HEK293 (cell line): ENCODE measurements around the gene TMEM236.

Experiments used
- CTCF ChIA-PET: fragments of 350-600 bp; formaldehyde crosslinking; extraction: SDS; loops from one replicate; lab custom pipeline; 2021; ENCODE audit warnings: antibody characterized with exemption; lab: Yijun Ruan, JAX
- POLR2A ChIA-PET: fragments of 300-600 bp; formaldehyde crosslinking; extraction: SDS; loops from one replicate; lab custom pipeline; 2020; ENCODE audit warnings: antibody characterized with exemption, inconsistent platforms; lab: Yijun Ruan, JAX
- H3K27ac ChIP-seq: fragments of 200-500 bp; sonication (Bioruptor generic); 2 replicates; pipeline ENCODE4 v1.5.1; 2014; ENCODE audit warnings: low read depth, low read length, control low read depth, inconsistent platforms; ENCODE audit errors: extremely low read depth
- H3K36me3 ChIP-seq, 2 experiments: fragments of 200-500 bp in 1 of 2; sonication (Bioruptor generic) in 1 of 2; 1 replicate in 1 of 2; 2 replicates in 1 of 2; pipeline ENCODE4 v1.5.1; 2014 to 2017; ENCODE audit warnings: inconsistent platforms in 2 of 2, low read length in 2 of 2; ENCODE audit not compliant: control insufficient read depth in 2 of 2, insufficient read depth in 1 of 2
- H3K4me1 ChIP-seq: fragments of 200-500 bp; sonication (Bioruptor generic); 2 replicates; pipeline ENCODE4 v1.5.1; 2014; ENCODE audit warnings: mild to moderate bottlenecking, low read length, inconsistent platforms; ENCODE audit not compliant: control insufficient read depth, insufficient read depth
- H3K4me3 ChIP-seq: 2 replicates; pipeline ENCODE4 v1.5.1; 2011; ENCODE audit warnings: low read depth, mild to moderate bottlenecking, control low read depth, low read length, moderate library complexity
- H3K9me3 ChIP-seq: fragments of 200-500 bp; sonication (Bioruptor generic); 2 replicates; pipeline ENCODE4 v1.5.1; 2014; ENCODE audit warnings: low read depth, low read length, inconsistent platforms; ENCODE audit not compliant: control insufficient read depth, insufficient read depth
- KLF1 ChIP-seq: fragments of 450-650 bp; formaldehyde crosslinking; IDR thresholded peaks from 2 replicates; pipeline ENCODE4 v1.5.1; 2016; ENCODE audit warnings: missing biosample characterization, missing genetic modification characterization
- KLF16 ChIP-seq: fragments of 450-650 bp; formaldehyde crosslinking; IDR thresholded peaks from 2 replicates; pipeline ENCODE4 v1.5.1; 2017; ENCODE audit warnings: missing biosample characterization, missing genetic modification characterization
- PATZ1 ChIP-seq: fragments of 450-650 bp; formaldehyde crosslinking; IDR thresholded peaks from 2 replicates; pipeline ENCODE4 v1.5.1; 2016; ENCODE audit warnings: missing biosample characterization, missing genetic modification characterization
- SETDB1 ChIP-seq: IDR thresholded peaks from one replicate; pipeline ENCODE4 v1.6.1; 2017; ENCODE audit warnings: mild to moderate bottlenecking, low read length, moderate library complexity, mixed read lengths; ENCODE audit not compliant: insufficient read length
- SP2 ChIP-seq: fragments of 450-650 bp; formaldehyde crosslinking; IDR thresholded peaks from 2 replicates; pipeline ENCODE4 v1.5.1; 2016; ENCODE audit warnings: missing biosample characterization, missing genetic modification characterization
- ZBTB10 ChIP-seq: fragments of 450-650 bp; formaldehyde crosslinking; IDR thresholded peaks from 2 replicates; pipeline ENCODE4 v1.5.1; 2016; ENCODE audit warnings: missing biosample characterization, missing genetic modification characterization
- ZFP41 ChIP-seq: fragments of 450-650 bp; formaldehyde crosslinking; IDR thresholded peaks from 2 replicates; pipeline ENCODE4 v1.5.1; 2016; ENCODE audit warnings: missing biosample characterization, missing genetic modification characterization, borderline replicate concordance
- ZIC2 ChIP-seq: fragments of 450-650 bp; formaldehyde crosslinking; IDR thresholded peaks from 2 replicates; pipeline ENCODE4 v1.5.1; 2016; ENCODE audit warnings: missing biosample characterization, missing genetic modification characterization
- ZNF112 ChIP-seq: fragments of 450-650 bp; formaldehyde crosslinking; IDR thresholded peaks from 2 replicates; pipeline ENCODE4 v1.5.0; 2017; ENCODE audit warnings: missing biosample characterization, missing genetic modification characterization
- ZNF121 ChIP-seq: fragments of 450-650 bp; formaldehyde crosslinking; IDR thresholded peaks from 2 replicates; pipeline ENCODE4 v1.5.1; 2016; ENCODE audit warnings: missing biosample characterization, missing genetic modification characterization
- ZNF223 ChIP-seq: fragments of 450-650 bp; formaldehyde crosslinking; IDR thresholded peaks from 2 replicates; pipeline ENCODE4 v1.5.1; 2016; ENCODE audit warnings: missing biosample characterization, missing genetic modification characterization
- ZNF266 ChIP-seq: fragments of 450-650 bp; formaldehyde crosslinking; IDR thresholded peaks from 2 replicates; pipeline ENCODE4 v1.5.1; 2016; ENCODE audit warnings: missing biosample characterization, missing genetic modification characterization, low read depth
- ZNF501 ChIP-seq: fragments of 450-650 bp; formaldehyde crosslinking; IDR thresholded peaks from 2 replicates; pipeline ENCODE4 v1.5.1; 2016; ENCODE audit warnings: missing biosample characterization, missing genetic modification characterization
- ZNF529 ChIP-seq: fragments of 450-650 bp; formaldehyde crosslinking; IDR thresholded peaks from 2 replicates; pipeline ENCODE4 v1.5.1; 2017; ENCODE audit warnings: missing genetic modification characterization, missing biosample characterization; ENCODE audit not compliant: insufficient replicate concordance
- ZNF549 ChIP-seq: fragments of 450-650 bp; IDR thresholded peaks from 2 replicates; pipeline ENCODE4 v1.5.1; 2018; ENCODE audit warnings: missing biosample characterization, missing genetic modification characterization, mild to moderate bottlenecking, inconsistent platforms, moderate library complexity
- ZNF596 ChIP-seq: fragments of 450-650 bp; IDR thresholded peaks from 2 replicates; pipeline ENCODE4 v1.5.0; 2018; ENCODE audit warnings: missing biosample characterization, mild to moderate bottlenecking, missing genetic modification characterization, moderate library complexity
- ZNF624 ChIP-seq: fragments of 450-650 bp; formaldehyde crosslinking; IDR thresholded peaks from 2 replicates; pipeline ENCODE4 v1.5.1; 2017; ENCODE audit warnings: missing biosample characterization, missing genetic modification characterization
- ZNF664 ChIP-seq: fragments of 450-650 bp; formaldehyde crosslinking; IDR thresholded peaks from 2 replicates; pipeline ENCODE4 v1.5.1; 2016; ENCODE audit warnings: missing biosample characterization, missing genetic modification characterization
- ZNF776 ChIP-seq: fragments of 450-650 bp; formaldehyde crosslinking; IDR thresholded peaks from 2 replicates; pipeline ENCODE4 v1.5.0; 2017; ENCODE audit warnings: missing biosample characterization, missing genetic modification characterization, borderline replicate concordance
- TF ChIP-seq, protein P1 (sequence below): fragments of 450-650 bp; formaldehyde crosslinking; IDR thresholded peaks from 2 replicates; pipeline ENCODE4 v1.5.1; 2016; ENCODE audit warnings: missing biosample characterization, missing genetic modification characterization, borderline replicate concordance
- TF ChIP-seq, protein P2 (sequence below): fragments of 450-650 bp; formaldehyde crosslinking; IDR thresholded peaks from 2 replicates; pipeline ENCODE4 v1.5.1; 2016; ENCODE audit warnings: missing biosample characterization, missing genetic modification characterization
- TF ChIP-seq, protein P3 (sequence below): fragments of 450-650 bp; formaldehyde crosslinking; IDR thresholded peaks from 2 replicates; pipeline ENCODE4 v1.5.1; 2016; ENCODE audit warnings: missing biosample characterization, missing genetic modification characterization, borderline replicate concordance
- TF ChIP-seq, protein P4 (sequence below): fragments of 450-650 bp; formaldehyde crosslinking; IDR thresholded peaks from 2 replicates; pipeline ENCODE4 v1.5.1; 2016; ENCODE audit warnings: missing biosample characterization, missing genetic modification characterization

TMEM236 gene

DNA sequence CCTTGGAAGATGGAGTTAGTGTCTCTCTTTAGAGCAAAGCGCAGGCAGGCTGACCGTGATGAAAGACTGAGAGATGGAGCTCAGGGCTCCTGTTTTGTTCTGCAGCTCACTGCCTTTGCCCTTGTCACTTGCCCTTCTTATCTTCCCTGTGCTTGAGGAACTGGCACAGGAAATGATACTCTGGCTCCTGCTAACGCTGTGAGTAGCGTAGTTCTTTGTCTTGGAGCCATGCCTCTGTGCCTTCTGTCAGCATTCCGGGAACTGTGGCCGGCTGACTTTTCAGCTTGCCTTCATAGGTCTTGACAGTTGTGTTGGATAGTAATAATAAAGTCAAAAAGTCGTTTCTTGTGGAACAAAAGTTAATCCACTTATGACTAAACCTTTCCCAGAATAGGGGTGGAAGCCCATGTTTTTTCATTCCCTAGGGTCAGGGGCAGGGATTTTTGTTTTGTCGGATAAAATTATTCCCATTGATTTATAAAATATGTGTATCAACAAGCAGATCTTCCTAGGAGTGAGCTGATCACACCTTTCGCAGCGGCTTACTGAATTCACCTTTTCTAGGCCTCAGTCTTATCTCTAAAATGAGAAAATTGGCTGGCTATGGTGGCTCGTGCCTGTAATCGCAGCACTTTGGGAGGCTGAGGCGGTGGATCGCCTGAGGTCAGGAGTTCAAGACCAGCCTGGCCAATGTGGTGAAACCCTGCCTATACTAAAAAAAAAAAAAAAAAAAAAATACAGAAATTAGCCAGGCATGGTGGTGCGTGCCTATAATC, 16.6 kb upstream of the TMEM236 start (continued):
- TF ChIP-seq, protein P1, sequence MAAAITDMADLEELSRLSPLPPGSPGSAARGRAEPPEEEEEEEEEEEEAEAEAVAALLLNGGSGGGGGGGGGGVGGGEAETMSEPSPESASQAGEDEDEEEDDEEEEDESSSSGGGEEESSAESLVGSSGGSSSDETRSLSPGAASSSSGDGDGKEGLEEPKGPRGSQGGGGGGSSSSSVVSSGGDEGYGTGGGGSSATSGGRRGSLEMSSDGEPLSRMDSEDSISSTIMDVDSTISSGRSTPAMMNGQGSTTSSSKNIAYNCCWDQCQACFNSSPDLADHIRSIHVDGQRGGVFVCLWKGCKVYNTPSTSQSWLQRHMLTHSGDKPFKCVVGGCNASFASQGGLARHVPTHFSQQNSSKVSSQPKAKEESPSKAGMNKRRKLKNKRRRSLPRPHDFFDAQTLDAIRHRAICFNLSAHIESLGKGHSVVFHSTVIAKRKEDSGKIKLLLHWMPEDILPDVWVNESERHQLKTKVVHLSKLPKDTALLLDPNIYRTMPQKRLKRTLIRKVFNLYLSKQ (tag by site-specific recombination) = no peak
- TF ChIP-seq, protein P2, sequence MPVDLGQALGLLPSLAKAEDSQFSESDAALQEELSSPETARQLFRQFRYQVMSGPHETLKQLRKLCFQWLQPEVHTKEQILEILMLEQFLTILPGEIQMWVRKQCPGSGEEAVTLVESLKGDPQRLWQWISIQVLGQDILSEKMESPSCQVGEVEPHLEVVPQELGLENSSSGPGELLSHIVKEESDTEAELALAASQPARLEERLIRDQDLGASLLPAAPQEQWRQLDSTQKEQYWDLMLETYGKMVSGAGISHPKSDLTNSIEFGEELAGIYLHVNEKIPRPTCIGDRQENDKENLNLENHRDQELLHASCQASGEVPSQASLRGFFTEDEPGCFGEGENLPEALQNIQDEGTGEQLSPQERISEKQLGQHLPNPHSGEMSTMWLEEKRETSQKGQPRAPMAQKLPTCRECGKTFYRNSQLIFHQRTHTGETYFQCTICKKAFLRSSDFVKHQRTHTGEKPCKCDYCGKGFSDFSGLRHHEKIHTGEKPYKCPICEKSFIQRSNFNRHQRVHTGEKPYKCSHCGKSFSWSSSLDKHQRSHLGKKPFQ (tag by site-specific recombination) = no peak
- TF ChIP-seq KLF1 (tag by site-specific recombination) (no peak), ZNF121 (tag by site-specific recombination) (no peak), SETDB1 (no peak), ZNF529 (tag by site-specific recombination) (no peak), ZNF223 (tag by site-specific recombination) (no peak)
- TF ChIP-seq, protein P3, sequence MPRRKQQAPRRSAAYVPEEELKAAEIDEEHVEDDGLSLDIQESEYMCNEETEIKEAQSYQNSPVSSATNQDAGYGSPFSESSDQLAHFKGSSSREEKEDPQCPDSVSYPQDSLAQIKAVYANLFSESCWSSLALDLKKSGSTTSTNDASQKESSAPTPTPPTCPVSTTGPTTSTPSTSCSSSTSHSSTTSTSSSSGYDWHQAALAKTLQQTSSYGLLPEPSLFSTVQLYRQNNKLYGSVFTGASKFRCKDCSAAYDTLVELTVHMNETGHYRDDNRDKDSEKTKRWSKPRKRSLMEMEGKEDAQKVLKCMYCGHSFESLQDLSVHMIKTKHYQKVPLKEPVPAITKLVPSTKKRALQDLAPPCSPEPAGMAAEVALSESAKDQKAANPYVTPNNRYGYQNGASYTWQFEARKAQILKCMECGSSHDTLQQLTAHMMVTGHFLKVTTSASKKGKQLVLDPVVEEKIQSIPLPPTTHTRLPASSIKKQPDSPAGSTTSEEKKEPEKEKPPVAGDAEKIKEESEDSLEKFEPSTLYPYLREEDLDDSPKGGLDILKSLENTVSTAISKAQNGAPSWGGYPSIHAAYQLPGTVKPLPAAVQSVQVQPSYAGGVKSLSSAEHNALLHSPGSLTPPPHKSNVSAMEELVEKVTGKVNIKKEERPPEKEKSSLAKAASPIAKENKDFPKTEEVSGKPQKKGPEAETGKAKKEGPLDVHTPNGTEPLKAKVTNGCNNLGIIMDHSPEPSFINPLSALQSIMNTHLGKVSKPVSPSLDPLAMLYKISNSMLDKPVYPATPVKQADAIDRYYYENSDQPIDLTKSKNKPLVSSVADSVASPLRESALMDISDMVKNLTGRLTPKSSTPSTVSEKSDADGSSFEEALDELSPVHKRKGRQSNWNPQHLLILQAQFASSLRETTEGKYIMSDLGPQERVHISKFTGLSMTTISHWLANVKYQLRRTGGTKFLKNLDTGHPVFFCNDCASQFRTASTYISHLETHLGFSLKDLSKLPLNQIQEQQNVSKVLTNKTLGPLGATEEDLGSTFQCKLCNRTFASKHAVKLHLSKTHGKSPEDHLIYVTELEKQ = no peak
- TF ChIP-seq, all 188 proteins: peak for 0

DNA sequence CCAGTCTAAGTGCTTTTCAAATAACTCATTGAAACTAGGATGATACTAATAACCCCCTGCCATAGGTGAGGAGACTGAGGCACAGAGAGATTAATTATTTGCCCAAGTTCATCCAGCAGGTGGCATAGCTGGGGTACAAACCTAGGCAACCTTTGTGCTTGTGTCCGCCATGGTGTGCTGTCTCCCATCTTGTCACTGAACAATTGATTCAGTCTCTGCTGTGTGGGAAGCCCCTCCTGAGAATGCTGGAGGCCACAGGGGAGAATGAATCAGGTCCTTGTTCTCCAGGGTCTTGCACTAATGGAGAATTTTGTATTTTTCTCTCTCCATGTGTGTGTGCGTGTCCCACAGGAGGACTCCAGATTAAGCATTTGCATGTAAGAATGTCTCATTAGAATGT, 15.8 kb upstream of the TMEM236 start:
- POLR2A ChIA-PET = no interaction called here
- H3K4me1 ChIP-seq = no peaks in the 10 kb centered on the region
- H3K9me3 ChIP-seq = no peaks in the 10 kb centered on the region
- no peak overlapping the region for H3K4me3 ChIP-seq
- H3K27ac ChIP-seq = no peak overlapping the region
- no peak for TF ChIP-seq ZIC2
- TF ChIP-seq KLF16 (tag by site-specific recombination) = no peak
- TF ChIP-seq ZNF266 (tag by site-specific recombination) = no peak
- TF ChIP-seq, protein P4, sequence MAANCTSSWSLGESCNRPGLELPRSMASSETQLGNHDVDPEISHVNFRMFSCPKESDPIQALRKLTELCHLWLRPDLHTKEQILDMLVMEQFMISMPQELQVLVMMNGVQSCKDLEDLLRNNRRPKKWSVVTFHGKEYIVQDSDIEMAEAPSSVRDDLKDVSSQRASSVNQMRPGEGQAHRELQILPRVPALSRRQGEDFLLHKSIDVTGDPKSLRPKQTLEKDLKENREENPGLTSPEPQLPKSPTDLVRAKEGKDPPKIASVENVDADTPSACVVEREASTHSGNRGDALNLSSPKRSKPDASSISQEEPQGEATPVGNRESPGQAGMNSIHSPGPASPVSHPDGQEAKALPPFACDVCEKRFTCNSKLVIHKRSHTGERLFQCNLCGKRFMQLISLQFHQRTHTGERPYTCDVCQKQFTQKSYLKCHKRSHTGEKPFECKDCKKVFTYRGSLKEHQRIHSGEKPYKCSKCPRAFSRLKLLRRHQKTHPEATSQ (tag by site-specific recombination) = no peak
- no peak for TF ChIP-seq ZNF596 (tag by site-specific recombination)
- TF ChIP-seq ZNF501 (tag by site-specific recombination) = no peak
- TF ChIP-seq ZNF549 = no peak
- TF ChIP-seq ZNF776 (tag by site-specific recombination) = no peak
- TF ChIP-seq ZNF664 (tag by site-specific recombination) = no peak
- no peak for TF ChIP-seq ZNF112
- TF ChIP-seq PATZ1 = no peak
- no peak for TF ChIP-seq ZFP41 (tag by site-specific recombination)
- no peak for TF ChIP-seq SP2
- no peak for TF ChIP-seq ZBTB10 (tag by site-specific recombination)
- TF ChIP-seq ZNF624 = no peak
- CTCF ChIA-PET = interaction anchor here (0.6 to 1.8 kb wide), 11 partner anchors 10 to 911 kb away, joined by 3 to 5 read pairs (median 4); no protein-coding TSS in a partner anchor
- H3K36me3 ChIP-seq = no peaks in the 10 kb centered on the region
